Activated T-helper 1 cell treated with anti-CD3 and anti-CD28 coated beads, Interleukin-12 subunit alpha, Interleukin-12 subunit beta, Interleukin-2, Interleukin-4 antibody, amounts not matched to agents 30 ng/mL and 10 ng/mL and 1 ng/mL, durations not matched to agents 14 hours and 24 hours and 36 hours (primary cell): ENCODE data around the gene PRKCZ. TPM values are rescaled to one million over a fixed set of nuclear protein-coding genes. Genes with fewer than 3 reads are reported as not detected.
A peak's percentile ranks its signal among the peaks of the same experiment; 100 is the strongest.

Experiments used
- DNase-seq: peaks from one replicate; pipeline ENCODE4 v3.0.0; 2021; ENCODE audit warnings: low spot score
- H3K27ac Mint-ChIP-seq: one replicate; pipeline ENCODE4 v1.8.0; 2021; ENCODE audit warnings: mild to moderate bottlenecking, mixed read lengths
- H3K27me3 Mint-ChIP-seq: one replicate; pipeline ENCODE4 v1.8.0; 2022; ENCODE audit warnings: mild to moderate bottlenecking, moderate library complexity, mixed read lengths; ENCODE audit not compliant: insufficient read depth
- H3K36me3 Mint-ChIP-seq: one replicate; pipeline ENCODE4 v1.8.0; 2021; ENCODE audit warnings: low read depth, mixed read lengths
- H3K4me1 Mint-ChIP-seq: one replicate; pipeline ENCODE4 v1.8.0; 2021; ENCODE audit warnings: low read depth, mixed read lengths
- H3K4me3 Mint-ChIP-seq: one replicate; pipeline ENCODE4 v1.8.0; 2021; ENCODE audit warnings: mild to moderate bottlenecking, moderate library complexity, mixed read lengths
- H3K9me3 Mint-ChIP-seq: one replicate; pipeline ENCODE4 v1.8.0; 2021; ENCODE audit warnings: mixed read lengths
- intact Hi-C: fragments of 100-400 bp; cut with micrococcal nuclease; formaldehyde crosslinking; loops from one replicate; pipeline ENCODE4 v1.15.1; 2024
- total RNA-seq: library from RNA; stranded (reverse); gene quantifications from 2 replicates; pipeline ENCODE4 v1.2.3, GENCODE V29; 2022

Gene PRKCZ
- total RNA-seq, 1 donor from 2014 or later, result 4.1 TPM

DNA sequence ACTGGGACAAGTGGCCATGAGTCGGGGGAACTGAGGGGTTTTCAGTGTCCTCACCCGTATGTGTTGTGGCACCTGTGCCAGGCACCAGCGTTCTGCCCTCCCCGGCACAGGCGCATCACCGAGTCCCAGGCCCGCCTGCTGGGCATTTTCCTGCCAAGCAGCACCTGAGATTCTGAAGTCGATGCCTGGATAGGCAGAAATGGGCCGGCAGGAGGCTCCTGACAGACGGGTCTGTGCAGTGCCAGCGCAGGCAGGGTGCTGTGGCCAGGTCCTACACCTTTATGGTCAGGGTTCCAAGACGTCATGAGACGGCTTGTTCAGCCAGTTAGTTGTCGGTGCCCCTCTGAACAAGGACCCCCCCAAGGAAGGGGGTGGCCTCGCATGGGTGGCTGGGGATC is 133.7 kb downstream of the PRKCZ start:
- no peak for DNase-seq
- no peak overlapping the region for H3K4me3 Mint-ChIP-seq
- intact Hi-C loops, result no loop called here

DNA sequence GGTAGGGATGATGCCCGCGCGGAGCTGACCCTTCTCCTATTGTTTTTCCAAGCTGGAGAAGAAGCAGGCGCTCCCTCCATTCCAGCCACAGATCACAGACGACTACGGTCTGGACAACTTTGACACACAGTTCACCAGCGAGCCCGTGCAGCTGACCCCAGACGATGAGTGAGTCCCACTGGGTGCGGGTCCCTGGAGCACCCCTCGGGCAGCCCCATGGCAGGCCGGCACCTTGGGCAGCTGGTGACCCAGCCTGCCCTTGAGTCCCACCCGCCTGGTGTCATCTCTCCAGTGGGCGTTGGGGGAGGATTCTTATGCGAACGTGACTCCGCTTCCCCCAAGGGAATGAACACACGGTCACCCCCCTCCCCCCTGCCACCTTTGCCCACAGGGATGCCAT is 134.3 kb downstream of the PRKCZ start:
- H3K36me3 Mint-ChIP-seq, result peaks cover 1% of the 10 kb centered on the region
- H3K27me3 Mint-ChIP-seq, result no peaks in the 10 kb centered on the region
- H3K9me3 Mint-ChIP-seq, result no peaks in the 10 kb centered on the region
- no peaks in the 10 kb centered on the region for H3K4me1 Mint-ChIP-seq
- DNase-seq, result no peak
- H3K27ac Mint-ChIP-seq, result no peak overlapping the region
- H3K4me3 Mint-ChIP-seq, result no peak overlapping the region
- intact Hi-C loops, result no loop called here

More for the DNA sequence above, 133.7 kb downstream of the PRKCZ start:
- Mint-ChIP-seq H3K27ac (no peak overlapping the region), H3K4me1 (no peaks in the 10 kb centered on the region), H3K36me3 (peaks cover 1% of the 10 kb centered on the region), H3K27me3 (no peaks in the 10 kb centered on the region), H3K9me3 (no peaks in the 10 kb centered on the region)

DNA sequence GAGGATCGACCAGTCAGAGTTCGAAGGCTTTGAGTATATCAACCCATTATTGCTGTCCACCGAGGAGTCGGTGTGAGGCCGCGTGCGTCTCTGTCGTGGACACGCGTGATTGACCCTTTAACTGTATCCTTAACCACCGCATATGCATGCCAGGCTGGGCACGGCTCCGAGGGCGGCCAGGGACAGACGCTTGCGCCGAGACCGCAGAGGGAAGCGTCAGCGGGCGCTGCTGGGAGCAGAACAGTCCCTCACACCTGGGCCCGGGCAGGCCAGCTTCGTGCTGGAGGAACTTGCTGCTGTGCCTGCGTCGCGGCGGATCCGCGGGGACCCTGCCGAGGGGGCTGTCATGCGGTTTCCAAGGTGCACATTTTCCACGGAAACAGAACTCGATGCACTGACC is 134.7 kb downstream of the PRKCZ start:
- Mint-ChIP-seq H3K27ac (no peak overlapping the region), H3K36me3 (peaks cover 1% of the 10 kb centered on the region), H3K4me3 (no peak overlapping the region), H3K27me3 (no peaks in the 10 kb centered on the region), H3K9me3 (no peaks in the 10 kb centered on the region), H3K4me1 (no peaks in the 10 kb centered on the region)
- DNase-seq, result no peak
- intact Hi-C loops, result no loop called here

DNA sequence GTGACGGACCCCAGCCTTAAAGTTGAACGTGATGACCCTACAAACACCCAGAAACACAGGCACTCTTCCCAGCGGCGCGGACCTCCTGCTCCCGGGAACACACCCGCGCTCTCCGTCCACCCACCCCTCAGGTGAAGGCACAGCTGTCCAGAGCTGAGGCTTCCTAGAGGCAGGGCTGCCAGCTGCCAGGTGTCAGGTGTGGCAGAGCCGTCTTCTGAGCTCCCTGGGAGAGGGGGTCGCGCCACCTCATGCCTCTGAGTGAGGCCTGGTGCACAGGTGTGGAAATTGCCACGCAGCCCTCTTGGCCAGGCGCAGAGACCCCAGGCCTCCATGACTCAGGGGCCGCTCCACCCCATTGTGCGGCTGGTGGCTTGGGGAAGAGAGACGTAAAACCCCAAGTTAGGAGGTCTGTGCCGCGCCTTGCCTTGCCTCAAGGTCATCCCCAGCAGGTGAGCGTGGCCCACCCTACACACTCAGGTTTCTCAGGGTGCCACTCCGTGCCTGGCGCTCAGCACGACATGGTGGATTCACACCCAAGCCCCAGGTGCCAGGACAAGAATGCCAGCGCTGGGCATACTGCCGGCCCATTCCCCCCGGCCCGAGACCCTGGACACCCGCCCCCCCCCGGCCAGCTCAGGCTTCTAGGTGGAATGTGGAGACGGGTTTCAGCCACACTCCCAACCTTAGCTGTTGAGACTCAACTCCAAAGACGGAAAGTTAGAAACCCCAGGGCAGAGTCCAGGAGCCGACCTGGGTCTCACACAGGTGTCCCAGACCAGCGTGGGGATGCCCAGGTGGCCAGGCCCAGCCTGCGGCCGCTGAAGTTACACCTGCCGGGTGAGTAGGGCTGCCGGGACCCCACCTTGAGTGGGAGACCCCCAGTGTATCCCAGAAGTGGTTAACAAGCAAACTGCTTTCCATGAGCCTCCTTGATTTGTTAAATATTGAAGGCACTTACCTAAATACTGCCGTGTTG is 136.0 kb downstream of the PRKCZ start:
- no peaks in the 10 kb centered on the region for H3K9me3 Mint-ChIP-seq
- no peak for DNase-seq
- no peak overlapping the region for H3K27ac Mint-ChIP-seq
- no peaks in the 10 kb centered on the region for H3K4me1 Mint-ChIP-seq
- intact Hi-C loops, result no loop called here
- H3K36me3 Mint-ChIP-seq, result peaks cover 1% of the 10 kb centered on the region
- no peaks in the 10 kb centered on the region for H3K27me3 Mint-ChIP-seq
- H3K4me3 Mint-ChIP-seq, result no peak overlapping the region

DNA sequence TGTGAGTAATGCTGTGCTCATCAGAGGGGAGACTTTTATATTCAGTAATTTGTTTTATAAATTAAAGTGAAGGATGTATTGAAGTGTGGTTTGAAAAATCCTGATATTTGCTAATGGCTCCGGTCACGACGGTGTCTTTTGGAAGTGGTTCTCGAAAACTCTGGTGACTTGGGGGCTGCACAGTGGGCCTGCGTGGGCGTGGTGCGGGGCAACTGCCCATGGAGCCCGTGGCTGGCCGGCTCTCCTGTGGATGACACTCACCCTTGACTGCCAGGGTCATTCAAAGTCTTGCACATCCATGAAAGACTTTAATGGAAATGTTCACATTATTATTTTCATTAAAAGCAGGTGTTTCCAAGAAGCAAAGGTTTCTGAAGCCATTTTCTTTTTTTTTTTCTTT is 136.7 kb downstream of the PRKCZ start:
- no peak overlapping the region for H3K27ac Mint-ChIP-seq
- intact Hi-C loops, result no loop called here
- no peaks in the 10 kb centered on the region for H3K9me3 Mint-ChIP-seq
- DNase-seq, result no peak
- H3K36me3 Mint-ChIP-seq, result peaks cover 1% of the 10 kb centered on the region
- peaks cover 4% of the 10 kb centered on the region for H3K4me1 Mint-ChIP-seq
- no peak overlapping the region for H3K4me3 Mint-ChIP-seq
- H3K27me3 Mint-ChIP-seq, result no peaks in the 10 kb centered on the region

DNA sequence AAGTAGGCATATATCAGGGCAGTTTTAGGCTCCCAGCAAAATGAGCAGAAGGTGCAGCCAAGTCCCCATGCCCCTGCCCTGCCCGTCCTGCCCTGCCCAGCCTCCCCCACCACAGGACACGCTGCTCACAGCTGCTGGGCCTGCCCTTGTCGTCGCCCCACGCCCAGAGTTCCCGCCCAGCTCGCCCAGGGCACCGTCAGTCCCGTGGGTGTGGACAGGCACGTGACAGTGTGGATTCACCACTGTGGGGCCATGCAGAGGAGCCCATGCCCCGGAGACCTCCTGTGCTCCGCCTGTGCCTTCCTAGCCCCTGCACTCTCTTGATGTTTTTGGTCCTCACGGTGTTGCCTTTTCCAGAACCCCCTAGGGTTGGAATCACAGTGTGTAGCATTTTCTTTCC is 137.4 kb downstream of the PRKCZ start:
- H3K4me1 Mint-ChIP-seq, result peaks cover 4% of the 10 kb centered on the region
- intact Hi-C loops, result no loop called here
- no peak overlapping the region for H3K27ac Mint-ChIP-seq
- H3K36me3 Mint-ChIP-seq, result peaks cover 1% of the 10 kb centered on the region
- no peaks in the 10 kb centered on the region for H3K9me3 Mint-ChIP-seq
- DNase-seq, result no peak
- H3K4me3 Mint-ChIP-seq, result no peak overlapping the region
- H3K27me3 Mint-ChIP-seq, result no peaks in the 10 kb centered on the region

DNA sequence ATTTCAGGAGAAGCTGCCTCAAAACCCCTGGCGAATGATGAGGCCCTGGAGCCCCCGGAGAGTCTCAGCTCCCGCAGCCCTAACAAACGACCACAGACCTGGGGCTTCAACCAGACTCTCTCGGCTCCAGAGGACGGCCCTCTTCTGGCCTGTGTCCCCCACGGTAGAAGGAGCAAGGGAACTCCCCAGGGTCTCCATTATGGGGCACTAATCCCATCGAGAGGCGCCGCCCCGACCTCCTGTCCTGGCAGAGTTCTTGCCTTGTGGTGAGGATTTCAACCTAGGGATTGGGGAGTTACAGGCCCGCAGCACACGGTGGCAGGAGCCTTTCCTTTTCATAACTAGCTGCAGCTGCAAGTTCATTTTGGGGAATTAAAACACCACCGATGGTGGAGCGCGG is 138.1 kb downstream of the PRKCZ start:
- Mint-ChIP-seq H3K36me3 (peaks cover 1% of the 10 kb centered on the region), H3K27me3 (no peaks in the 10 kb centered on the region), H3K4me3 (no peak overlapping the region), H3K27ac (no peak overlapping the region), H3K9me3 (no peaks in the 10 kb centered on the region), H3K4me1 (peaks cover 4% of the 10 kb centered on the region)
- intact Hi-C loops, result no loop called here
- no peak for DNase-seq

DNA sequence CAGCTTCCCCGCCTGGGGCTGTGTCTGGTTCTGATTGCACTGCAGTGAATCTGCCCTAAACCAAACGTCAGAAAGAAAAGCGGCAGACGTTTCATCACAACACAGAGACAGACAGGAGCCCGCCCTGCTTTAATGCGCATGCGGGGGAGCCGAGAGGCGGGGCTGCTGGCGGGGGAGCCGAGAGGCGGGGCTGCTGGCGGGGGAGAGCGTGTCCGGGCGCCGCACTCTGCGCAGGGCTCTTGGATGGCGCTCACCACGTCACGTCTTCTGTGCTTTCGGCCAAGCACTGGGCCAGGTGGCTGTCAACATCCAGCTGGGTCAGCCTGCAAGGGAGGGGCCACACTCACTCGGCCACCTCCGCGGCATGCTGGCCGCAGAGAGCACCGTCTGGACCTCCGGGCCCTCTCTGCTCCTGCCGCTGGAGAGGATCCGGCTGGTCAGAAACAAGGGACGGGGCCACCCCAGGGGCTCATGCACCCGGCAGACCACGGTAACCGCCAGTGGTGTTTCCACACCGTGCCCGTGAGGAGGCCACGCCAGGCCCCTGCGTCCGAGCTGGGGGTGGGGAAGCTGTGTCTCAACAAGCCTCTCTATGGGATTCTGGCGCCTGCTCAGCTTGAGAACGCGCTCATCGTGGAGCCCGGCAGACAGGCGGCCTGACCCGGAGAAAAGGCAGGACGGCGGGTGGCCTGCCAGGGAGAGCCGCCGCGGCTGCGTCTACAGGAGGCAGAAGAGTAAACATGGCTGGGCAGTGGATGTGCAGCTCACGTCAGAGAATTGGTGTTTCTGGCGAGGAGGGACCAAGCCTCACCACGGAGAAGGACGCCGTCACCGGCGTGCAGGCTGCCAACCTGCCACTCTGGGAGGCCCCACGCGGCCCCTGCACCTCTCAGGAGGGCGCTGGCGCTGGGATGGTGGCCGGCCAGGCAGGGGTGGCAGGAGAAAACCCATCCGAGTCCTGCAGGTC is 139.5 kb downstream of the PRKCZ start:
- Mint-ChIP-seq H3K27ac (no peak overlapping the region), H3K4me3 (peak overlapping the region; percentile 58), H3K27me3 (no peaks in the 10 kb centered on the region), H3K9me3 (no peaks in the 10 kb centered on the region), H3K36me3 (peaks cover 1% of the 10 kb centered on the region), H3K4me1 (peaks cover 4% of the 10 kb centered on the region)
- DNase-seq, result peak; percentile 77
- intact Hi-C loops, result loop anchor here (1.0 kb wide), 1 partner anchor 56 kb away; no protein-coding TSS in a partner anchor

DNA sequence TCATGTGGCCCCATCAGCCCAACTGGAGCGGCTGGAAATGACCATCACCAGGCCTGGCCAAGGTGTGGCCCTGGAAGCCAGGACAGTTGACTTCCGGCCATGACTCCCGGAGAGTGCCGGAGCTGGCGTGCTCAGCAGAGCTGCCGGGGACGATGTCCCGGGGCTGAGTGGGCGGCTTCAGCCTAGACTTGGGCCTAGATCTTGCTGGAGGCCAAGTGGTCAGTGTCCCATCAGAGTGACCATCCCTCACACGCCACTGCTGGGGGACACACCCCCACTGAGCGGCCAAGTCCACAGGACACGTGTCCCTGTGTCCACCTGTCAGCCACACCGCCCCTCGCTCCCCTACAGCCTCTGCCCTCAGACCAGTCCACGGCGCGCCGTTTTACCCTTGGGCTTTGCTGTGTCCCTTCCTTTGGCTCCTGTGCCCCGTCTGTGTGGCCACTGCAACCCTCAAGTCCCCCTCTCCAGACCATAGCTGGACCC is 140.3 kb downstream of the PRKCZ start:
- peaks cover 1% of the 10 kb centered on the region for H3K36me3 Mint-ChIP-seq
- no peaks in the 10 kb centered on the region for H3K9me3 Mint-ChIP-seq
- H3K4me3 Mint-ChIP-seq, result no peak overlapping the region
- DNase-seq, result no peak
- H3K4me1 Mint-ChIP-seq, result peaks cover 4% of the 10 kb centered on the region
- no peaks in the 10 kb centered on the region for H3K27me3 Mint-ChIP-seq
- H3K27ac Mint-ChIP-seq, result no peak overlapping the region
- intact Hi-C loops, result no loop called here

DNA sequence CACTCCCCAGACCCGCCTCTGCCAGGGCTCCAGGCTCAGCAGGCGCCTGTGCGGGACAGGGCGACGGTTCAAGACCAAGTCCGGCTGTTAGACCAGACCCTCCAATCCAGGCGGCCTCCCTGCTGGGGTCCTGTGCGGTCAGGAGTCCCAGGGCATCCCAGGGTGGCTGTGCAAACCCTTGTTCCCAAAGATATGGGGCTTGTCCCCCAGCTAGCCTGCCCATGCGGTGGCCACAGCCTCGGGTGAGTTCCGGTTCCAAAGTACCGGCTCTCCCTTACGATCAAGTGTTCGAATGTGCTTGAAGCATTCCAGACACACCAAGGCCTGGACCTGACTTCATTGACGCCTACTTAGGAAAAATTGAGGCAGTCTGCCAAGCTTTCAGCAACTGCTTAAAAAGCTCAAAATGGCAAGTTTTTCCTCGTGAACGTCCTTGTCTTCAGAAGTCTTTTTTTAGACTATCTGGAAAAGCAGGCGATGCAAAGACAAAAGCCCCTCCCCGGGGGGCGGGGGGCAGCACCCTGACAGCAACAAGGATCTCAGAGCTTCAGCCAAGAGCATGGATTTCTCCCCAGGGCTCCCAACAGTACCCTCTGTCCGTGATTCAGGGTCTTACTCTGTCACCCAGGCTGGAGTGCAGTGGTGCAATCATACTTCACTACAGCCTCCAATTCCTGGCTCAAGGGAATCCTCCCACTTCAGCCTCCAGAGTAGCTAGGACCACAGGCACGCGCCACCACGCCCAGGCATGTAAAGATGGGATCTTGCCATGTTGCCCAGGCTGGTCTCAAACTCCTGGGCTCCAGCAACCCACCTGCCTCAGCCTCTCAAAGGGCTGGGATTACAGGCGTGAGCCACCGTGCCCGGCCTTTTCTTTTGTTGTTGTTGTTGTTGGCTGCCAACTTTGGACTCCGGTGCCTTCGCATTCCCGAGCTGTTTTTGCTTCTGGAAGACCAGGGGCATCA is 142.1 kb downstream of the PRKCZ start:
- H3K36me3 Mint-ChIP-seq, result no peaks in the 10 kb centered on the region
- H3K4me1 Mint-ChIP-seq, result peaks cover 4% of the 10 kb centered on the region
- no peaks in the 10 kb centered on the region for H3K27me3 Mint-ChIP-seq
- intact Hi-C loops, result no loop called here
- peak overlapping the region; percentile 27 for H3K27ac Mint-ChIP-seq
- H3K9me3 Mint-ChIP-seq, result no peaks in the 10 kb centered on the region
- DNase-seq, result no peak
- H3K4me3 Mint-ChIP-seq, result peak overlapping the region; percentile 31

DNA sequence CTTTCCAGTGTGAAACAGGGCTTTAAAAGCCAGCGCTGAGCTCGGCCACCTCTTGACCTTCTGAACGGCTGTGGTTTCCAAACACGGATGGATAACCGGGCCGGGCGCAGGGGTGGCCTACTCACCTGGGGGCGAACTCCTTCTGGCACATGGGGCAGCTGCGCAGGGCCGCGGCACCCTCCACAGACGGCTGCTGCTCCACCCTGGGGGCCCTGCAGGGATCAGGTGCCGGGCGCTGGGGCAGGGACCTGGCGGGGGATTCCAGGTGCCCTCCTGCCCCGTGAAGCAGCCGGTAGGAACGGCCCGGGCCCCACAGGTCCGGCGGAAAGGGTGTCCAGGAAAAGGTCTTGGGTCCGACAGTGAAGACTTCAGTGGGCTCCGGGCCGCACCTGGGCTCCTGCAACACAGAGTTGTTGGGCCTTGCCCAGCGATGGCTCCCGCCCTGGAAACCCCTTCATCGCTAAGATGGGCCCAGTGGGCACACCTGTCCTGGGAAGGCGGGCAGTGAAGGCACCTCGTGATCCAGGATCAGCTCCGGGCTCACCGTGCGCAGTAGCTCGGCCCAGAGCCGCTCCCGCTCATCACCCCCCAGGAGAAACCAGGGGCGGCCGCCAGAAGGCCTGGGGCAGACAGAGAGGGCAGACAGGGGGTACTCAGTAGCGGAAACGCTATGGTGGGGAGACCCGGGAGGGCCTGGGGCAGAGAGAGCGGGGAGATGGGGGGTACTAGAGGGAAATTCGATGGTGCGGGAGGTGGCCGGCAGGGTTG is 143.5 kb downstream of the PRKCZ start:
- Mint-ChIP-seq H3K27ac (peak overlapping the region; percentile 52), H3K36me3 (no peaks in the 10 kb centered on the region), H3K27me3 (no peaks in the 10 kb centered on the region), H3K9me3 (no peaks in the 10 kb centered on the region), H3K4me3 (peak overlapping the region; percentile 63), H3K4me1 (peaks cover 6% of the 10 kb centered on the region)
- intact Hi-C loops, result loop anchor here (1.0 to 2.0 kb wide), 4 partner anchors 34 to 393 kb away; partner anchors contain the start of genes MORN1, PRXL2B and RER1
- no peak for DNase-seq
